Suprapubic skin (tissue), 3 donors: Measurements from ENCODE around the gene UTY.

Source experiments
- POLR2A ChIP-seq, 2 donors: fragments of 450-650 bp; IDR thresholded peaks; one replicate each; pipeline ENCODE4 v1.6.1; 2017; ENCODE audit warnings: antibody characterized with exemption in 2 of 2, mild to moderate bottlenecking in 2 of 2, moderate library complexity in 2 of 2
- TF ChIP-seq, protein P1 (sequence below), 2 donors: fragments of 200-600 bp in 1 of 2; fragments of 450-650 bp in 1 of 2; sonication (generic) in 1 of 2; IDR thresholded peaks; one replicate each; pipeline ENCODE4 v1.5.1; 2016 to 2019; ENCODE audit warnings: antibody characterized with exemption in 2 of 2, mild to moderate bottlenecking in 1 of 2, moderate library complexity in 1 of 2

GRCh38 chrY:13243716-13244115, 236.1 kb downstream of the UTY start:
- TF ChIP-seq, protein P1, sequence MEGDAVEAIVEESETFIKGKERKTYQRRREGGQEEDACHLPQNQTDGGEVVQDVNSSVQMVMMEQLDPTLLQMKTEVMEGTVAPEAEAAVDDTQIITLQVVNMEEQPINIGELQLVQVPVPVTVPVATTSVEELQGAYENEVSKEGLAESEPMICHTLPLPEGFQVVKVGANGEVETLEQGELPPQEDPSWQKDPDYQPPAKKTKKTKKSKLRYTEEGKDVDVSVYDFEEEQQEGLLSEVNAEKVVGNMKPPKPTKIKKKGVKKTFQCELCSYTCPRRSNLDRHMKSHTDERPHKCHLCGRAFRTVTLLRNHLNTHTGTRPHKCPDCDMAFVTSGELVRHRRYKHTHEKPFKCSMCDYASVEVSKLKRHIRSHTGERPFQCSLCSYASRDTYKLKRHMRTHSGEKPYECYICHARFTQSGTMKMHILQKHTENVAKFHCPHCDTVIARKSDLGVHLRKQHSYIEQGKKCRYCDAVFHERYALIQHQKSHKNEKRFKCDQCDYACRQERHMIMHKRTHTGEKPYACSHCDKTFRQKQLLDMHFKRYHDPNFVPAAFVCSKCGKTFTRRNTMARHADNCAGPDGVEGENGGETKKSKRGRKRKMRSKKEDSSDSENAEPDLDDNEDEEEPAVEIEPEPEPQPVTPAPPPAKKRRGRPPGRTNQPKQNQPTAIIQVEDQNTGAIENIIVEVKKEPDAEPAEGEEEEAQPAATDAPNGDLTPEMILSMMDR (IDR thresholded peaks at IDR 0.05), result no peak
- no peak for TF ChIP-seq POLR2A (IDR thresholded peaks at IDR 0.05)
